SK-N-SH (cell line): Measurements from ENCODE around the gene GSK3B. TPM values are rescaled to one million over a fixed set of nuclear protein-coding genes. Genes with fewer than 3 reads are reported as not detected.

Source experiments
- CTCF ChIA-PET: fragments of 300-600, 350-600 bp; formaldehyde crosslinking; extraction: SDS; loops from one replicate; lab custom pipeline; 2021; lab: Yijun Ruan, JAX
- POLR2A ChIA-PET: fragments of 350-600 bp; sonication (Branson Sonifier 250); formaldehyde crosslinking; extraction: SDS; loops from one replicate; lab custom pipeline; 2020; ENCODE audit warnings: antibody characterized with exemption, inconsistent platforms; lab: Yijun Ruan, JAX
- DNase-seq: peaks from one replicate; pipeline ENCODE4 v3.0.0; 2012
- H2AFZ ChIP-seq: fragments of 200-600 bp; sonication (generic); 2 replicates; pipeline ENCODE4 v1.8.1; 2016; ENCODE audit warnings: antibody characterized with exemption, mild to moderate bottlenecking, low read depth
- H3F3A ChIP-seq: fragments of 200-600 bp; sonication (generic); replicated peaks from 2 replicates; pipeline ENCODE3; 2016; ENCODE audit warnings: antibody characterized with exemption, mild to moderate bottlenecking; ENCODE audit not compliant: insufficient read depth
- H3K27ac ChIP-seq, 2 experiments: fragments of 200-500 bp in 1 of 2; fragments of 200-600 bp in 1 of 2; sonication (Bioruptor generic) in 1 of 2; sonication (generic), shearing (Covaris generic) in 1 of 2; 2 replicates each; pipeline versions ENCODE4 v1.5.1 to v1.6.1; 2014 to 2016; ENCODE audit warnings: low read depth in 2 of 2, inconsistent platforms in 1 of 2, low read length in 1 of 2, mild to moderate bottlenecking in 1 of 2, mixed read lengths in 1 of 2
- H3K27me3 ChIP-seq: fragments of 200-600 bp; sonication (generic), shearing (Covaris generic); 2 replicates; pipeline ENCODE4 v1.6.1; 2016; ENCODE audit warnings: mixed run types; ENCODE audit not compliant: insufficient read depth
- H3K36me3 ChIP-seq, 2 experiments: fragments of 200-500 bp in 1 of 2; fragments of 200-600 bp in 1 of 2; sonication (Bioruptor generic) in 1 of 2; sonication (generic) in 1 of 2; replicated peaks in 1 of 2; 2 replicates each; pipeline versions ENCODE3 to v1.5.1; 2014 to 2016; ENCODE audit warnings: low read length in 1 of 2, mild to moderate bottlenecking in 1 of 2; ENCODE audit not compliant: insufficient read depth in 2 of 2, control insufficient read depth in 1 of 2
- H3K4me1 ChIP-seq, 2 experiments: fragments of 200-500 bp in 1 of 2; fragments of 200-600 bp in 1 of 2; sonication (Bioruptor generic) in 1 of 2; sonication (generic), shearing (Covaris generic) in 1 of 2; 2 replicates each; pipeline versions ENCODE4 v1.5.1 to v1.6.1; 2014 to 2016; ENCODE audit warnings: low read depth in 1 of 2, low read length in 1 of 2, mixed run types in 1 of 2; ENCODE audit not compliant: insufficient read depth in 2 of 2, control insufficient read depth in 1 of 2
- H3K4me2 ChIP-seq: fragments of 200-600 bp; sonication (generic), shearing (Covaris generic); 2 replicates; pipeline ENCODE4 v1.6.1; 2017; ENCODE audit warnings: mixed run types
- H3K4me3 ChIP-seq, 2 experiments: fragments of 200-500 bp in 1 of 2; fragments of 200-600 bp in 1 of 2; sonication (Bioruptor generic) in 1 of 2; sonication (generic), shearing (Covaris generic) in 1 of 2; 2 replicates each; pipeline versions ENCODE4 v1.5.1 to v1.8.1; 2014 to 2016; ENCODE audit warnings: low read depth in 2 of 2, inconsistent platforms in 1 of 2, low read length in 1 of 2, mild to moderate bottlenecking in 1 of 2, mixed read lengths in 1 of 2, moderate library complexity in 1 of 2
- H3K79me2 ChIP-seq: fragments of 200-600 bp; sonication (generic); 2 replicates; pipeline ENCODE4 v1.8.1; 2017; ENCODE audit warnings: mild to moderate bottlenecking; ENCODE audit not compliant: insufficient read depth
- H3K9ac ChIP-seq: fragments of 200-600 bp; sonication (generic); 2 replicates; pipeline ENCODE4 v1.6.1; 2017; ENCODE audit warnings: mixed run types
- H3K9me2 ChIP-seq: fragments of 200-600 bp; sonication (generic); 2 replicates; pipeline ENCODE4 v1.6.1; 2017; ENCODE audit warnings: mixed run types
- H3K9me3 ChIP-seq: fragments of 200-600 bp; sonication (generic); 2 replicates; pipeline ENCODE4 v1.6.1; 2017; ENCODE audit warnings: mixed run types, mild to moderate bottlenecking, moderate library complexity
- H4K20me1 ChIP-seq: fragments of 200-600 bp; sonication (generic); 2 replicates; pipeline ENCODE4 v1.6.1; 2017; ENCODE audit warnings: mild to moderate bottlenecking, mixed run types; ENCODE audit not compliant: insufficient read depth
- EP300 ChIP-seq, 2 experiments: IDR thresholded peaks; 2 replicates each; pipeline versions ENCODE4 v1.4.0 to v1.6.1; 2012; ENCODE audit warnings: borderline replicate concordance in 1 of 2, low read depth in 1 of 2, low read length in 1 of 2
- FOSL2 ChIP-seq: IDR thresholded peaks from 2 replicates; pipeline ENCODE4 v1.4.0; 2012; ENCODE audit warnings: low read depth, mild to moderate bottlenecking, moderate library complexity, borderline replicate concordance
- GABPA ChIP-seq: IDR thresholded peaks from 2 replicates; pipeline ENCODE4 v1.4.0; 2012; ENCODE audit warnings: low read depth, mild to moderate bottlenecking
- GATA2 ChIP-seq: sonication (generic); formaldehyde crosslinking; IDR thresholded peaks from 2 replicates; pipeline ENCODE4 v1.5.0; 2020; ENCODE audit warnings: mild to moderate bottlenecking, missing genetic modification reagents
- JUND ChIP-seq: IDR thresholded peaks from 2 replicates; pipeline ENCODE4 v1.4.0; 2012
- MEF2A ChIP-seq: IDR thresholded peaks from 2 replicates; pipeline ENCODE4 v1.4.0; 2012; ENCODE audit warnings: low read depth, borderline replicate concordance
- MXI1 ChIP-seq: IDR thresholded peaks from 2 replicates; pipeline ENCODE4 v1.6.1; 2012; ENCODE audit warnings: mild to moderate bottlenecking, low read depth, low read length, improper control_type of control experiment
- NFIC ChIP-seq: IDR thresholded peaks from 2 replicates; pipeline ENCODE4 v1.4.0; 2012; ENCODE audit warnings: borderline replicate concordance
- NRF1 ChIP-seq: IDR thresholded peaks from 2 replicates; pipeline ENCODE4 v1.6.1; 2012; ENCODE audit warnings: low read depth, mild to moderate bottlenecking, low read length
- RCOR1 ChIP-seq: fragments of 150-350 bp; IDR thresholded peaks from 2 replicates; pipeline ENCODE4 v1.6.1; 2017; ENCODE audit warnings: antibody characterized with exemption, low read length
- SIN3A ChIP-seq: IDR thresholded peaks from 2 replicates; pipeline ENCODE4 v1.6.1; 2012; ENCODE audit warnings: low read depth, mild to moderate bottlenecking, low read length, moderate library complexity, borderline replicate concordance
- SMC3 ChIP-seq: IDR thresholded peaks from 2 replicates; pipeline ENCODE4 v1.6.1; 2012; ENCODE audit warnings: low read depth, low read length, improper control_type of control experiment
- YY1 ChIP-seq: IDR thresholded peaks from 2 replicates; pipeline ENCODE4 v1.4.0; 2012; ENCODE audit warnings: low read depth, mild to moderate bottlenecking
- WGBS: methylation state at CpG from one replicate; pipeline ENCODE4 v1.1.6; 2017; ENCODE audit warnings: low lambda C conversion rate; 5-methylcytosine and 5-hydroxymethylcytosine counted together
- polyA plus RNA-seq, 3 experiments: library from polyadenylated mRNA; depleted of rRNA; stranded (reverse); fragments of >200 nt; gene quantifications; 2 replicates each; pipeline ENCODE4 v1.2.3, GENCODE V29; 2012
- TF ChIP-seq, protein P1 (sequence below): IDR thresholded peaks from 2 replicates; pipeline ENCODE4 v1.4.0; 2012; ENCODE audit warnings: low read depth, borderline replicate concordance
- TF ChIP-seq, protein P2 (sequence below): fragments of 200-600 bp; sonication (generic); IDR thresholded peaks from 2 replicates; pipeline ENCODE4 v1.6.1; 2017; ENCODE audit warnings: antibody characterized with exemption, mild to moderate bottlenecking, moderate library complexity
- TF ChIP-seq, protein P3 (sequence below): IDR thresholded peaks from 2 replicates; pipeline ENCODE4; 2012
- TF ChIP-seq, protein P4 (sequence below): fragments of 150-350 bp; IDR thresholded peaks from 2 replicates; pipeline ENCODE4 v1.6.1; 2017; ENCODE audit warnings: antibody characterized with exemption, low read length, low read depth, borderline replicate concordance
- TF ChIP-seq, protein P5 (sequence below): IDR thresholded peaks from 2 replicates; pipeline ENCODE4 v1.4.0; 2012; ENCODE audit warnings: low read depth, borderline replicate concordance

Gene GSK3B
- polyA plus RNA-seq, 1 of the 3 experiments (the other 2 are of a cell fraction), result 15.9 TPM

DNA sequence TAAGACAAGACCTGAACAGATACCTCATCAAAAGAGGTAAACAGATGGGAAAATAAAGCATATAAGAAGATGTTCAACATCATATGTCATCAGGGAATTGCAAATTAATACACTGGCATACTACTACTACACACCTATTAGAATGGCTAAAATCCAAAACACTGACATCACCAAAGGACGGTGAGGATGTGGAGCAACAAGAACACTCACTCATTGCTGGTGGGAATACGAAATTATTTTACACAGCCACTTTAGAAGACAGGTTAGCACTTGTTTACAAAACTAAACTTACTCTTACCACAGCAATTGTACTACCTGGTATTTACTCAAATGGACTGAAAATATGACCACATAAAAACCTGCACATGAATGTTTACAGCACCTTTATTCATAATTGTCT lies 119.6 kb downstream of the GSK3B start:
- CTCF ChIA-PET, result interaction anchor here (1.3 kb wide), 1 partner anchor 8 kb away, joined by 3 read pairs; no protein-coding TSS in a partner anchor
- DNase-seq, result no peak
- peaks cover 90% of the 10 kb centered on the region for H3K79me2 ChIP-seq
- no peak overlapping the region for H3K4me2 ChIP-seq
- peaks cover 0 to 7% of the 10 kb centered on the region in 2 experiments for H3K36me3 ChIP-seq
- TF ChIP-seq, protein P1, sequence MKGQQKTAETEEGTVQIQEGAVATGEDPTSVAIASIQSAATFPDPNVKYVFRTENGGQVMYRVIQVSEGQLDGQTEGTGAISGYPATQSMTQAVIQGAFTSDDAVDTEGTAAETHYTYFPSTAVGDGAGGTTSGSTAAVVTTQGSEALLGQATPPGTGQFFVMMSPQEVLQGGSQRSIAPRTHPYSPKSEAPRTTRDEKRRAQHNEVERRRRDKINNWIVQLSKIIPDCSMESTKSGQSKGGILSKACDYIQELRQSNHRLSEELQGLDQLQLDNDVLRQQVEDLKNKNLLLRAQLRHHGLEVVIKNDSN, result no peak
- TF ChIP-seq NFIC (no peak), YY1 (no peak), JUND (no peak), FOSL2 (no peak), EP300 (IDR thresholded peaks at IDR 0.05; ENCODE audit: borderline replicate concordance in 1 of 2, low read depth in 1 of 2, low read length in 1 of 2) (no peak), MXI1 (no peak), SIN3A (no peak), RCOR1 (no peak), NRF1 (no peak), MEF2A (no peak), GATA2 (CRISPR knock-in tag) (no peak), SMC3 (no peak), GABPA (no peak)
- TF ChIP-seq, protein P2, sequence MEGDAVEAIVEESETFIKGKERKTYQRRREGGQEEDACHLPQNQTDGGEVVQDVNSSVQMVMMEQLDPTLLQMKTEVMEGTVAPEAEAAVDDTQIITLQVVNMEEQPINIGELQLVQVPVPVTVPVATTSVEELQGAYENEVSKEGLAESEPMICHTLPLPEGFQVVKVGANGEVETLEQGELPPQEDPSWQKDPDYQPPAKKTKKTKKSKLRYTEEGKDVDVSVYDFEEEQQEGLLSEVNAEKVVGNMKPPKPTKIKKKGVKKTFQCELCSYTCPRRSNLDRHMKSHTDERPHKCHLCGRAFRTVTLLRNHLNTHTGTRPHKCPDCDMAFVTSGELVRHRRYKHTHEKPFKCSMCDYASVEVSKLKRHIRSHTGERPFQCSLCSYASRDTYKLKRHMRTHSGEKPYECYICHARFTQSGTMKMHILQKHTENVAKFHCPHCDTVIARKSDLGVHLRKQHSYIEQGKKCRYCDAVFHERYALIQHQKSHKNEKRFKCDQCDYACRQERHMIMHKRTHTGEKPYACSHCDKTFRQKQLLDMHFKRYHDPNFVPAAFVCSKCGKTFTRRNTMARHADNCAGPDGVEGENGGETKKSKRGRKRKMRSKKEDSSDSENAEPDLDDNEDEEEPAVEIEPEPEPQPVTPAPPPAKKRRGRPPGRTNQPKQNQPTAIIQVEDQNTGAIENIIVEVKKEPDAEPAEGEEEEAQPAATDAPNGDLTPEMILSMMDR, result no peak
- TF ChIP-seq, protein P3, sequence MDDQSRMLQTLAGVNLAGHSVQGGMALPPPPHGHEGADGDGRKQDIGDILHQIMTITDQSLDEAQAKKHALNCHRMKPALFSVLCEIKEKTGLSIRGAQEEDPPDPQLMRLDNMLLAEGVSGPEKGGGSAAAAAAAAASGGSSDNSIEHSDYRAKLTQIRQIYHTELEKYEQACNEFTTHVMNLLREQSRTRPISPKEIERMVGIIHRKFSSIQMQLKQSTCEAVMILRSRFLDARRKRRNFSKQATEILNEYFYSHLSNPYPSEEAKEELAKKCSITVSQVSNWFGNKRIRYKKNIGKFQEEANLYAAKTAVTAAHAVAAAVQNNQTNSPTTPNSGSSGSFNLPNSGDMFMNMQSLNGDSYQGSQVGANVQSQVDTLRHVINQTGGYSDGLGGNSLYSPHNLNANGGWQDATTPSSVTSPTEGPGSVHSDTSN, result no peak
- TF ChIP-seq, protein P4, sequence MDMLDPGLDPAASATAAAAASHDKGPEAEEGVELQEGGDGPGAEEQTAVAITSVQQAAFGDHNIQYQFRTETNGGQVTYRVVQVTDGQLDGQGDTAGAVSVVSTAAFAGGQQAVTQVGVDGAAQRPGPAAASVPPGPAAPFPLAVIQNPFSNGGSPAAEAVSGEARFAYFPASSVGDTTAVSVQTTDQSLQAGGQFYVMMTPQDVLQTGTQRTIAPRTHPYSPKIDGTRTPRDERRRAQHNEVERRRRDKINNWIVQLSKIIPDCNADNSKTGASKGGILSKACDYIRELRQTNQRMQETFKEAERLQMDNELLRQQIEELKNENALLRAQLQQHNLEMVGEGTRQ, result no peak
- TF ChIP-seq, protein P5, sequence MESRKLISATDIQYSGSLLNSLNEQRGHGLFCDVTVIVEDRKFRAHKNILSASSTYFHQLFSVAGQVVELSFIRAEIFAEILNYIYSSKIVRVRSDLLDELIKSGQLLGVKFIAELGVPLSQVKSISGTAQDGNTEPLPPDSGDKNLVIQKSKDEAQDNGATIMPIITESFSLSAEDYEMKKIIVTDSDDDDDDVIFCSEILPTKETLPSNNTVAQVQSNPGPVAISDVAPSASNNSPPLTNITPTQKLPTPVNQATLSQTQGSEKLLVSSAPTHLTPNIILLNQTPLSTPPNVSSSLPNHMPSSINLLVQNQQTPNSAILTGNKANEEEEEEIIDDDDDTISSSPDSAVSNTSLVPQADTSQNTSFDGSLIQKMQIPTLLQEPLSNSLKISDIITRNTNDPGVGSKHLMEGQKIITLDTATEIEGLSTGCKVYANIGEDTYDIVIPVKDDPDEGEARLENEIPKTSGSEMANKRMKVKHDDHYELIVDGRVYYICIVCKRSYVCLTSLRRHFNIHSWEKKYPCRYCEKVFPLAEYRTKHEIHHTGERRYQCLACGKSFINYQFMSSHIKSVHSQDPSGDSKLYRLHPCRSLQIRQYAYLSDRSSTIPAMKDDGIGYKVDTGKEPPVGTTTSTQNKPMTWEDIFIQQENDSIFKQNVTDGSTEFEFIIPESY, result no peak
- TF ChIP-seq, all 33 proteins: peak for 0
- Histone ChIP-seq H2AFZ (no peak overlapping the region), H3K27ac (no peak overlapping the region), H4K20me1 (peaks cover 56% of the 10 kb centered on the region), H3K9me2 (no peaks in the 10 kb centered on the region), H3K27me3 (no peaks in the 10 kb centered on the region), H3K4me3 (no peak overlapping the region), H3K9me3 (no peaks in the 10 kb centered on the region), H3K9ac (no peak overlapping the region), H3F3A (peaks cover 7% of the 10 kb centered on the region), H3K4me1 (peaks cover 0 to 2% of the 10 kb centered on the region in 2 experiments; a peak in 1 of 4 replicates)
- WGBS, result 97% methylated on average over 2 of the region's 2 CpGs
- POLR2A ChIA-PET, result no interaction called here
